Stimulated activated CD8-positive, alpha-beta memory T cell treated with anti-CD3 and anti-CD28 coated beads, Interleukin-15, amount 100 ng/mL, for 4 hours (primary cell): ENCODE data around the gene ARHGEF4.
"Not testable (repeated sequence)": the region's sequence is repeated elsewhere in the genome, so short reads cannot be mapped to it uniquely, and the experiment has no call there.

ENCODE experiments used
- DNase-seq, 2 donors: peaks; one replicate each; pipeline ENCODE4 v3.0.0-alpha.2; 2020; ENCODE audit warnings: low read depth in 2 of 2

Gene ARHGEF4

GRCh38 chr2:130883496-130883895 is 46.8 kb downstream of the ARHGEF4 start:
- DNase-seq = no peak

GRCh38 chr2:130884013-130884412 is 47.3 kb downstream of the ARHGEF4 start:
- DNase-seq = no peak

GRCh38 chr2:130884503-130884902 is 47.8 kb downstream of the ARHGEF4 start:
- no peak for DNase-seq

GRCh38 chr2:130887643-130888042 is 50.9 kb downstream of the ARHGEF4 start:
- no peak for DNase-seq

GRCh38 chr2:130890941-130891669 is 54.4 kb downstream of the ARHGEF4 start:
- DNase-seq = no peak

- DNase-seq = no peak
Measured at GRCh38 chr2:130891966-130892365, 55.3 kb downstream of the ARHGEF4 start.

GRCh38 chr2:130892793-130893785 is 56.4 kb downstream of the ARHGEF4 start:
- DNase-seq = no peak

GRCh38 chr2:130894326-130894942 is 57.7 kb downstream of the ARHGEF4 start:
- no peak for DNase-seq

- DNase-seq = no peak
Measured at GRCh38 chr2:130896813-130897212, 60.1 kb downstream of the ARHGEF4 start.

GRCh38 chr2:130898553-130898952 is 61.8 kb downstream of the ARHGEF4 start:
- DNase-seq = no peak

GRCh38 chr2:130899306-130899705 is 62.6 kb downstream of the ARHGEF4 start:
- DNase-seq = no peak

- no peak for DNase-seq
Measured at GRCh38 chr2:130901061-130901460, 64.3 kb downstream of the ARHGEF4 start.

GRCh38 chr2:130901626-130902025 is 64.9 kb downstream of the ARHGEF4 start:
- not testable (repeated sequence) for DNase-seq

- no peak for DNase-seq
Measured at GRCh38 chr2:130908832-130909231, 72.1 kb downstream of the ARHGEF4 start.

- DNase-seq = no peak
Measured at GRCh38 chr2:130910931-130911330, 74.2 kb downstream of the ARHGEF4 start.

GRCh38 chr2:130911482-130911881 is 74.8 kb downstream of the ARHGEF4 start:
- no peak for DNase-seq

- DNase-seq = no peak
Measured at GRCh38 chr2:130911996-130912395, 75.3 kb downstream of the ARHGEF4 start.

GRCh38 chr2:130912471-130912870 is 75.8 kb downstream of the ARHGEF4 start:
- no peak for DNase-seq

- no peak for DNase-seq
Measured at GRCh38 chr2:130913891-130914290, 77.2 kb downstream of the ARHGEF4 start.

- DNase-seq = no peak
Measured at GRCh38 chr2:130915149-130915548, 78.4 kb downstream of the ARHGEF4 start.

GRCh38 chr2:130915595-130916437 is 79.1 kb downstream of the ARHGEF4 start:
- DNase-seq = no peak

GRCh38 chr2:130916438-130916705 is 79.7 kb downstream of the ARHGEF4 start:
- no peak for DNase-seq
